ENCODE results near the gene ZNF540.
A peak's percentile ranks its signal among the peaks of the same experiment; 100 is the strongest.
"Not testable (repeated sequence)": the region's sequence is repeated elsewhere in the genome, so short reads cannot be mapped to it uniquely, and the experiment has no call there.

The ZNF540 gene

GRCh38 chr19:37594304-37594981 is at the start of gene ZNF540, which contains the start of gene ZNF571:
TSS of gene ZNF540 (plus strand) at chr19:37594876. CDS start at chr19:37598448, 3,572 bp downstream.
TSS of gene ZNF571 (minus strand) at chr19:37594792. CDS start at chr19:37586676, 8,116 bp downstream.
- DNase-seq: peak; percentile 94

GRCh38 chr19:37551129-37551993 is 43.3 kb upstream of the ZNF540 start:
- DNase-seq: peak; percentile 27

- no peak for DNase-seq
Measured at GRCh38 chr19:37563518-37563917, 31.2 kb upstream of the ZNF540 start.

GRCh38 chr19:37564624-37565369 is 29.9 kb upstream of the ZNF540 start:
- DNase-seq: no peak

GRCh38 chr19:37565370-37565669 is 29.4 kb upstream of the ZNF540 start:
- no peak for DNase-seq

- DNase-seq: no peak
Measured at GRCh38 chr19:37572203-37572602, 22.5 kb upstream of the ZNF540 start.

GRCh38 chr19:37583340-37583739 is 11.3 kb upstream of the ZNF540 start:
- no peak for DNase-seq

- DNase-seq: no peak
Measured at GRCh38 chr19:37593996-37594303, 726 bp upstream of the ZNF540 start.

GRCh38 chr19:37594982-37595382 is 306 bp downstream of the ZNF540 start:
- peak; percentile 58 for DNase-seq

GRCh38 chr19:37635076-37636056 is 40.7 kb downstream of the ZNF540 start:
- DNase-seq: no peak

GRCh38 chr19:37654118-37654517 is 59.4 kb downstream of the ZNF540 start:
- DNase-seq: no peak

GRCh38 chr19:37654629-37655300 is 60.1 kb downstream of the ZNF540 start:
- peak; percentile 24 for DNase-seq

- peak; percentile 86 for DNase-seq
Measured at GRCh38 chr19:37655301-37655688, 60.6 kb downstream of the ZNF540 start, which contains the start of gene ZFP30. TSS of gene ZFP30 (minus strand) at chr19:37655465. CDS start at chr19:37647822, 7,643 bp downstream.

- DNase-seq: peak; percentile 87
Measured at GRCh38 chr19:37655689-37656371, 61.2 kb downstream of the ZNF540 start.

GRCh38 chr19:37657157-37657556 is 62.5 kb downstream of the ZNF540 start:
- DNase-seq: not testable (repeated sequence)
